Glomerular endothelial cell (primary cell): ENCODE measurements around the gene UBXN10. TPM values are rescaled to one million over a fixed set of nuclear protein-coding genes. Genes with fewer than 3 reads are reported as not detected.
A peak's percentile ranks its signal among the peaks of the same experiment; 100 is the strongest.

Experiments
- DNase-seq: peaks from one replicate; pipeline ENCODE4 v3.0.0-alpha.2; 2011; ENCODE audit warnings: low read depth, low spot score; ENCODE audit errors: extremely low read depth
- total RNA-seq: library from RNA; depleted of rRNA; stranded (reverse); fragments of >200 nt; gene quantifications from 2 replicates; pipeline ENCODE4 v1.2.3, GENCODE V29; 2015

UBXN10 gene
- total RNA-seq, 1 donor from 2014 or later: 0.06 TPM

DNA sequence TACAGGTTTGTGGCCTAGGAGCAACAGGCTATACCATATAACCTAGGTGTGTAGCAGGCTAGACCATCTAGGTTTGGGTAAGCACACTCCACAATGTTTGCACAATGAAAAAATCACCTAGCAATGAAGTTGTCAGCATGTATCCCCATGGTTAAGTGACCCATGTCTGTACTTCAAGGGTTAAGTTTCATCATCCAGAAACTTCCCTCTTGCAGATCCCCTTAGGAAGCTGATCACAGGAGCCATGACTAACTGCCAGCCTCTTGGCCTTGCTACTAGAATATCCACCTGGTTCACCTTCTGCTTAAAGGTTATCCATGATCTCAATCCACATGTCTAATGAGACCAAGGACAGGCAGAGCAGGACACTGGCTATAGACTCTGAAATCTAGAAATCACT is 3.5 kb upstream of the UBXN10 start:
- no peak for DNase-seq

DNA sequence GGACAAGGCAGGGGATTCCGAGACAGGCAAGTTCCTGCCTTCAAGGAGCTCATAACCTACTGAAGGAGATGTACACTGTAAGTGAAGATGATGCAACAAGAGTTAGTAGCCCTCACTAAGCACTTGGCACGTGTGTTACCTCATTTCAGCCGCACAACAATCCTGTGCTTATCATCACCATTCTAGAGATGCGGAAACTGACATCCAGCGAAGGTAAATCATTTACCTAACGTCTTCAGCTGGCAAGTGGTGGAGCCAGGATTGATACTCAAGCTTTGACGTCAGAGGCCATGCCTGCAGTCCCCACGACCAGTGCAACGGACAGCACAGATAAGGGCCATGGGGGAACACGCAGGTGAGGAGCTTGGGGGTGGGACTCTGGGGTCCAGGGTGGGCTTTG is 2.9 kb upstream of the UBXN10 start:
- no peak for DNase-seq

DNA sequence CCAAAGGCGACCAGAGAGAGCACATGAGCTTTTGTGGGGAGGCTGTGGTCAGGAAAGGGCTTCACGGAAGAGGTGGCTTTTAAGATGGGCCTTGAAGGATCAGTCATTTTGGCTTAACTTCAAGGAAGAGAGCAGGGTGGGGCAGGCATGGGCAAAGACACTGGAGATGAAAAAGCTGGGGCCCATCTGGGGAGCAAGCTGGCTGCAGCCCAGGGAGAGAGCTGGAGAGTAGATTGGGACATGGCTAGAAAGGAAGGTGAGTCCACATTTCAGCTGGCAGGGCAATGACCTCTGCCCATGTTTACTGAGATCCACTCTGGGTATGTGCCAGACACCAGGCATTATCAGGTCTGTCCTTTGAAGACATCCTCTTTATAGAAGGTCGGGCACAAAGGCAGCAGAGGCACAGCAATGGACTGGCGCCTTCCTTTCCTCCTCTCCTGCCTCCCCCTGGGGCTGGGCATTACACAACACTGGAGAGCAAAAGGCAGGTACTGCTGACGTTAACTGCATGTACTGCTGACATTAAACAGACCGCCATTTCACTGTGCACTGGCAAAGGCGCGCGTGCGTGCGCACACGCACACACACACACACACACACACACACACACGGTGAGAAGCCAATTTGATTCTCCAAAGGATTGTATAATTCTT is 2.2 kb upstream of the UBXN10 start:
- DNase-seq: no peak

DNA sequence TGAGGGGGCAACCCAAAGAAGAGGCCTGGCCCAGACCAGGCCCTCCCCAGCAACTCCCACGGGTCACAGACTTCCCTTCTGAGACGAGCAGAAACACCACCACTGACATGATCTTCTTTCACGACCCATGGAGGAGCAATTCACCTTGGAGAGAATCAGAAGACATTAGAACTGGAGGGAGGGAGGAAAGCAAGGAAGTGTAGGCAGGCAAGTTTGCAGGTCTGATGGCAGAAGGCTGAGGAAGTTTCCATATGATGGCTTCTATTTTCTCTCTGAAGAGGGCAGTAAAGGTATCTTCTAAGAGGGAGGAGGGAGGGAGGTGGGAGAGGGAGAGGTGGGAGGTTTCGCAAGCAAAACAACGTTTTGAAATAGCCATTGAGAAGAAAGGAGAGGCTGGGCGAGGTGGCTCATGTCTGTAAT is 1.4 kb upstream of the UBXN10 start:
- DNase-seq: no peak

DNA sequence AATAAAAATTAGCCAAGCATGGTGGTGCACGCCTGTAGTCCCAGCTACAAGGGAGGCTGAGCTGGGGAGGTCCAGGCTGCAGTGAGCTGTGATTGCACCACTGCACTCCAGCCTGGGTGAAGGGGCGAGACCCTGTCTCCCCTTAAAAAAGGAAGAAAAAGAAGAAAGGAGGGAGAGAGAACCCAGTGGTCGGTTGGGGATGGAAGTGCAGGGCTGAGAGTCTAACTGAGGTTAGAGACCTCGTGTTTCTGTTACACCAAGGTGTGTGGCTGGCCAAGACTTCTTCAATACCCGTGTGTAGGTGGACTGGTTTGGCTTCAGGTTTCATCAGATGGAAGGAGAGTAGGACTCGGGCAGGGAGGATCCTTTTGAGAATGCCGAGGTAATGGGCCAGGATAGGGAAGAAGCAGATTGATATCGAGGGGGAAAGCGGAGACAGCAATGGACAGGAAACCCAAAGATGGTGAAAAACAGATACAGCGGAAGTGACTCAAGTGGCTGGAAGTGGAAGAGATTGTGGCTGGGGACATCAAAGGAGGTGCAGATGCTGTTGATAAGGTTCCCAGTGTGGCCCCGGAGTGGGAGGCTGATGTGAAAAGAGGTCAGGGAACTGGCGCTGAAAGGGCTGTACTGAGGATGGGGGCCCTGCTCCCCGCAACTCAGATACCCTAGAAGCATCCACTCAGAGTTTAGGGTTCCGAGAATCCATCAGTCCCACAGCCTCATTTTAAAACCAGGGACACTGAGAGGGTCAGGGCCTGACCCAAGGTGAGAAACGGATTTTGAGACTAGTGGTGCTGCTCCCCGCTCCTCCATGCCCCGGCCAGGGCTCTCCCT is 681 bp upstream of the UBXN10 start:
- DNase-seq: no peak

DNA sequence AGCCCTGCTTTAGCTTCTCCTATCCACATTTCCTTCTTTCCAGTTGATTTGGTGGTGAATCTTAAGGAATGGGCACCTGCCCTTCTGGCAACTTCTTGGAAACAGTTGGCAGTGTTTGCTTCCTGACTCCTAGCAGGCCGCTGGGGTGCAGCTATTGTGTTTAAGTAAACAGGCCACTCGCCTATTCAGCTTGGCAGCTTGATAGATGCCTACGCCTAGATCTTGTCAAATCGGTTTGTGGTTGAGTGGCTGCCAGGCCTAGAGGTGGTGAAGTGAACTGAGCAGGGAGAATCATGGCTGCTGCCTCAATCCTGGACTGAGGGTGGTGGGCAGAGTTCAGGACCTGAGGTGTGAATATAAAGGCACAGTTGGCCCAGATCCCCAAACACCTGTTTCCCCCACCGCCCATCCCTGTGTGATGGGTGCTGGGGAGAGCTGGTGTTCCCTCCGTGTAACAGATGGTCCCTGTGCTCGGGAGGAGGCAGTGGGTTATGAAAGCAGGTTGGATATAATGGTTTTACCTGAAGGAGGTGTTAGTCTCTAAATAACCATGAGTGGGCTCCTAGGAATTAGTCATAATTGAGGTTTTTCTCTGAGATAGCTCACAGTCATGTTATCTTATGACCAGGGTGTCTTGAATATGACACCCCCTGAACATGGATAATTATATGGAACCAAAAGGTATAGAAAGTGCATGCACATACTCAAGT is 1.4 kb downstream of the UBXN10 start:
- no peak for DNase-seq

DNA sequence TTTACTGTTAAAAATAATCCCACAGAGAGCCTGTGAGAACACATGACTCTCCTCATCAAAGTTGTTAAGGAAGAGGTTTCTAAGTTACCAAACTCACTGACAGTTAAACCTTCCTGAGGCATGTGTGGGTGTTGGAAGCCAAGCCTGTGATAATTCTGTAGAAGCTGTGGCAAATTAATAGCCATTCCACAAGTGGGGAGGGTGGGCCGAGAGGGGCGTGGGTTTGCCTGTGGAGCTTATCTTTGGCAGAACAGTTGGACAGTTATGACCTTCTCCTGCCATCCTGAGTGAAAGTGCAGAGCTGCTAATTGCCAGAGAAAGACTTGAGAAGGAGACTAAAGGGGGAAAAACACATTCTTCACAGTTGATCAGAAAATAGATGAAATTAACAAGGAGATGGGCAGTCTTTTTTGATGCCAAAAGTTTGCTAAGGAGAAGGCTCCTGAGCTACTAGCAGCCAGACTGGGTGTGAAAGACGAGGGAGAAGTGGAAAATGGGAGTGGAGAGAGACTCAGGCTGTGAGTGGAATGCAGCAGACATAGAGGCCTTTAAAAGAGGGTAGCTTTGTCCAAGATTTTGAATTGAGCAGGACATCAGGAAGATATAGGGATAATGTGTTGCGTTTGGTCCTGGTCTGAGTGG is 2.0 kb downstream of the UBXN10 start:
- no peak for DNase-seq

DNA sequence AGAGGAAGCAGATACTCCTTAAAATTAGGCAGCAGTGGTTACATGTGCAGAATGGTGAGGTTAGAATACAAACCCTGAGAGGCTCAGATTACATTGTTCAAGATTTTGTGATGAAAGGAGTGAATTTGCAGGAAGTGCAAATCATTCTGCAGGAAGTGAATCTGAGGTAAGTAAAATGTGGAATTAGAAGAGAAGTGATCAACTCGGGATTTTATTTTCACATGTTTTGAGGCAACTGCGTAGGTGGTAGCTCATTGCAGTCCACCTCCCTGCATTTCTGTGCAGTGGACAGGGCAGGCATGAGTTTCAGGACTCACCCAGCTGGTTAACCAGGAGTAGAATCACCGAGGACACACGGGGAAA is 2.5 kb downstream of the UBXN10 start:
- DNase-seq: no peak

DNA sequence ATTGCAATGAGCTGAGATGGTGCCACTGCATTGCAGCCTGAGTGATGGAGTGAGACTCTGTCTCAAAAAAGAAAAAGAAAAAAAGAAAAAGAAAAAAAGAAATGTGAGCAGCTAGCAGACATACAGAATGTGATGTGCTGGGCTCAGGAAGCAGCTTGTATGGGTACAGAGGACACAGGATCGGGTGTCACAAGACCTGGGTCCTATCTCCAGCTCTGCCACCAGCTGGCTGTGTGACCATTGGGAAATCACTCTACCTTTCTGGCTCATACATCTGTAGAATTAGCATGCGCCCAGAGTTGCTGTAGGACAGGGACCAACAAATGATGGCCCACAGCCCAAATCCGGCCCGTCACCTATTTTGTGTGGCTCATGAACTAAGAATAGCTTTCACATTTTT is 3.8 kb downstream of the UBXN10 start:
- no peak for DNase-seq

DNA sequence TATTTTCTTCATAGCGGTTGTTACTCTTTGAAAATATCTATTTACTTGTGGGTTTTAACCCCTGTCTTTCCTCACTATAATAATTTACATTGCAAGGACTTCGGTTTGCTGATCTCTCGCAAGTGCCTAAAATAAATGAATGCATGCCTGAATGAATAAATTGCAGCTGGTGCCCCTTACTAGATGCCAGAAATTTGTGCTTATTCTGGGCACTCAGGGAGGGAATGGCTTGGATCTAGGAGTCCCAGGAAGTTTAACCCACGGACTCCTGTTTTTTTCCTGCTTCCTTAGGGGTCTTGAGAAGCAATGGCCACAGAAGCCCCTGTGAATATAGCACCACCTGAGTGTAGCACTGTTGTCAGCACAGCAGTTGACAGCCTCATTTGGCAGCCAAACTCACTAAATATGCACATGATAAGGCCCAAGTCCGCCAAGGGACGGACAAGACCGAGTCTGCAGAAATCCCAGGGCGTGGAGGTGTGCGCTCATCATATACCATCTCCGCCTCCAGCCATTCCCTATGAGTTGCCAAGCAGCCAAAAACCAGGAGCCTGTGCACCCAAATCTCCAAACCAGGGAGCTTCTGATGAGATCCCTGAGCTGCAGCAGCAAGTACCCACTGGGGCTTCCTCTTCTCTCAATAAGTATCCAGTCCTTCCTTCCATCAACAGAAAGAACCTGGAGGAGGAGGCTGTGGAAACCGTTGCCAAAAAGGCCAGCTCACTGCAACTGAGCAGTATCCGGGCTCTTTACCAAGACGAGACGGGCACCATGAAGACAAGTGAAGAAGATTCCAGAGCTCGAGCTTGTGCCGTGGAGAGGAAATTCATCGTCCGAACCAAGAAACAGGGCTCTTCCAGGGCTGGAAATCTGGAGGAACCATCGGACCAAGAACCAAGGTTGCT is 4.6 kb downstream of the UBXN10 start:
- no peak for DNase-seq

DNA sequence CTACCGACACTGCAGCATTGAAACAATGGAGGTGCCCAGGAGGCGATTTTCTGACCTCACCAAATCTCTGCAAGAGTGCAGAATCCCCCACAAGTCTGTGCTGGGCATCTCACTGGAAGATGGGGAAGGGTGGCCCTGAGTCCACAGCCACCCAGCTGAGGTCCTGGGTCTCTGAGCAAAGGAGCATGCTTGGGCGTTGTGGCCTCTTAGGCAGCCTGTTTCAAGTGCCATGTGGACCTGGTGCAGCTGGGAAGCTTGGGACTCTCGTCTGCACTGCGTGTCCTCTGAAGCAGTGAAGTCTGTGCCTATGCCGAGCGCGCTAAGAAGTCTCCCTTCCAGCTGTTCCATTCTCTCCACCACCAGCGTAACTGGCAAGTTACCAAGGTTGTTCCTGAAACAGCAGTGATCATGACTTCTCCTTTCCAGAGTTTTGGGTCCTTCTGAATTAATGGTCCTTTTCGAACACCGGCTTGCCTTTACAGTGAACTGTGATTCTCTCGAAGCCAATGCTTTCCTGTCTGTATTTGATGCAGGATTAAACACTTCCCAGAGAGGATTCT is 5.5 kb downstream of the UBXN10 start:
- no peak for DNase-seq

DNA sequence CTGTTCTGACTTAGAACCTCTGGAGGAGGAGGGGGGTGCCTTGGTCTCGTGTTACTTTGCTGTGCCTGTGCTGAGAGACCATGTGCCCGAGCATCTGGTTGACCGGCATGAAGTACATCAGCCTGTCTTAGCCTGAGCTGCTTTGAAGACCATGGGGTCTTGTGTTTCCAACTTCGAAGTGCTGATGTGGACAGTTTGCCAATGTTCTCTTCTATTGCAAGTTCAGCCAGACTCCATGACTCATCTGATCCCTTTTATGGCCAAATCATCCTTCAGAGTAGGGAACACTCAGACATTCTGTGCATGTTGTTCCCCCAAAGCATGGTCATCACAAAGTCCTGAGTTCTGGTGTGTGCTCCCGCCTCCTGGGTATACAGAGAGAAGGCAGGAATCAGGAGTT is 6.5 kb downstream of the UBXN10 start:
- DNase-seq: no peak

DNA sequence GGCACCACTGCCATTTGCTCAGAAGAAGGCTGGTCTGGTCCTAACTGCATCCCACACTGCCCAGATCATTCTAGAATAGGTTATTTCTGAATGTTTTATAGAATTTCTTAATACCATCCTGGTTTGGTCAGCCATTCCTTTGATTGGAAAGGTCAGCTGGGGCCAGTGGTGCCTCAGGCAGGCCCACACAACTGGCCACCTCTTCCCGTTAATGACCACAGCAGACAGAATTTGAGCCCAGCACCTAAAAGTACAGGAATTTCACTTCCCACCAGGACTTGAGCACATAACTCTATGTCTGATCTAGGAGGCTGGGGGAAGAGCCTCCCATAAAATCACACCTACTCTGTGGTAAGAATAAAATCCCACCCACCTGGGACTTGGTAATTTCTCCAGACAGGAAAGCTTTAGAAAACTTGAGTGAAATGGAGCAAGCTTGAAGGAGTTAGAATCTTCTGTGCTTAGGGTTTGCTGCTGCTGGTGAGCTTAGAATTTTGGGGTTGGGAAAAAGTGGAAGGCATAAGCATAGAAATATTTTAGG is 7.0 kb downstream of the UBXN10 start:
- no peak for DNase-seq

DNA sequence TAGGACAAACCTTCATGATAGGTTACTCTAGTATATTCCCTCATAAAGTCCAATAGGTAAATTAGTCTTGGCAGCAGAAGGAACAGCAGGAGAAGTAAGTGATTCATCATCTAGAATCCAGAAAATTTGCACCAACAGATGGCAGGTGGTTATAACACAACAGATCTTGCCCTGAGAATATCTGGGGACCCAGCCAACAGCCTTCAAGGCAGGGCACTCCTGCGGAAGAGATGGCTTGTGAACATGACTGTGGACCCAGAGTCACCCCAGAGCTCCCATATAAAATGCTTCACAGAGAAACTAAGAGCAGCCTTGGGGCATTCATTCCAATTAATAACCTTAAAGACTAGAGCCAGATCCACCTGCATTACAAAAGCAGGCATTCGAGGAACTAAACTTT is 8.3 kb downstream of the UBXN10 start:
- no peak for DNase-seq

DNA sequence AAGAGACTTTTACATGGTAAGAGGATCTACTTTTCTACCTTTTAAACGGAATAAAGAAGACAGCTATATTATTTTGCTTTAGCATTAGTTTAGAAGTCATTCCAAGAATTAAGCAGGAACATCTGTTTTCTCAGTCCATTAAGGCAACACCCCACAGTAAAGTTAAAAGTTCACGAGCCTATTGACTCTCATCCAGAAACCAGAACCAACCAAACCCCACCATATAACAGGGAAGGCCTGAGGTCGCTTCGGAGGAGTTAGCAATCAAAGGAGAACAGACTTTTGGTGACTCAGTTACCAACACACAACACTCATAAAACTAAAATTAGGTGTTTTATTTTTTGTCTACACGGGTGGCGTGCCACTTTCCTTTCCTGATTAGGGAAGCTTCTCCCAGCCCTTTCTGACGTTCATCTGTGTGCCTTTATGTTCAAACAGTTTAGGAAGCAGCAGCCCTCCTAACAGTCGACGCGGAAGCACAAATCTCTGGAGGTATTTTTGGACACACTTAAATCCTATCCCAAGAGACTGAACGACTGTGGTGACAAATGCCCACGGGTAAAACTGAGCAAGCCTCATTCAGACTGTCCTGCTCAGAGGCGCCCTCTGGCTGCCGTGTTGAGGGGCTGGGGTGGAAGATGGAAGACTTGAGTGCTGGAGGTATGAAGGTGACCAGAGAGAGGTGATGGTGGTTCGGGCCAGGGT is 9.0 kb downstream of the UBXN10 start:
- DNase-seq: peak; percentile 4

DNA sequence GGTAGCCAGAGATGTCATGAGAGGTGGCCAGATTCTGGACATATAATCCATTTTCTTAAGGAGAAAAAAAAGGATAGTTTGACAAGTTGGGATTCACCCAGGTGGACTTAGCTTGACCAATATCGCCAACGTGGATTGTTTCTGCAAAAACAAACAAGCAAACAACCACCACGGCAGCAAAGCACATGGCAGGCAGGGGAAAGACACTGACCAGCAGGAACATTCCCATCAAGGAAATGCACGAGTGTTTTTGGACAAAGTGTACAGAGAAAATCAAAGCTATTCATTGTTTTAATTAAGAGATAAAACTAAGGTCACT is 9.5 kb downstream of the UBXN10 start:
- no peak for DNase-seq

DNA sequence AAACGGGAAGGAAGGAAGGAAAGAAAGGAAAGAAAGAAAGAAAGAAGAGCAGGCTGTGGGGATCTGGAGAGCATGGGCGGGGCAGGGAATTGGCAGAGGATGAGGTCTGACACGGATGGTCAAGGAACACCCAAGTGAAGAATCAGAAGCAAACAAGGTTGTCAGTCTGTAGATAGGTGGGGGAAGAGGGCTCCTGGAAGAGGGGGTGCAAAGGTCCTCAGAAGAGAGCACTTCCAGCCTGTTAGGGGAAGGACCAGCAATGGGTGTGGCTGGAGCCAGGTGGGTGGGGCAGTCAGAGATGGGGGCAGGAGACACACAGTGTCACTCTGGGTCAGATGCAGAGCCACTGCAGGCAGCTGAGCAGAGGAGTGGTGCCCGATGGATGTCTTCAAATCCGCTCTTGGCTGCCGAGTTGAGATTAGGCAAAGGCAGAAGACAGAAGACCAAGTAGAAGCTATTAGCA is 11.5 kb downstream of the UBXN10 start:
- DNase-seq: no peak

DNA sequence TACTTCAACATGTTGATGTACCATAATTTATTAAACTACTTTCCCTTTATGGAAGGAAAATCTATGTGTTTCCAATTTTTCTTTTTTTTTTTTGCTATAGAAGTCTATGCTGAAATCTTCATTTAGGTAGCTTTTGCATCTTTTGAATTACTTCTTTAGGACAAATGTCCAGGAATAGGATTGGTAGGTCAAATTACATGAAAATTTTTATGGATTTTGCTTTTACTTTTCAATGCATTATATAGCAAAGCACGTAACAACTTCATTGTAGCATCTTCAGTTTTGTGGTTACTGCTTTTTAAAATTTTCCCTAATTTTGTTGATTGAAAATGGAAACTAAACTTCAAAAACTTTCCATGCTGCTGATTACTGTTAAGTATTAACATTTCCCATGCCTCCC is 12.4 kb downstream of the UBXN10 start:
- no peak for DNase-seq

DNA sequence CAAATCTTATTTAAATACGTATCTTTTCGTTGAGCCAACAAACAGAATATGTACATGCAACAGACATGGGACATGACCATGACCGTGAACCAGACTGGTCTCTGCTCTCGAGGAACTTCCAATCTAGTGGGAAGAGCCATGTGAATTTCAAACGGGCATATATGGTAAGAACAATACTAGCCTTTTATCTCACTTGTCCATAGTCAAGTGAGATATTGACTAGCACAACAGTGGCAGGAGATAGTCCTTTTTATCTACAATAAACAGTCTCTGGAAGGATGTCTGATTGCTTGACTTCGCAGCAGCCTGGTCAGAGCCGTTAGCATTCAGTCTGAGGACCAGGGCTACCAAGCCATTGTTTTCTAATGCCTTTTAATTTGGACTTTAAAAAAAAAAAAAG is 13.0 kb downstream of the UBXN10 start:
- no peak for DNase-seq
